HepG2 (cell line): Measurements from ENCODE around the gene LDHAL6B. TPM values are rescaled to one million over a fixed set of nuclear protein-coding genes. Genes with fewer than 3 reads are reported as not detected.

ENCODE experiments used
- DNMT3B ChIP-seq: conservative IDR thresholded peaks from 2 replicates; pipeline ENCODE4 v1.6.1; 2016; ENCODE audit warnings: missing biosample characterization, control low read depth
- EP300 ChIP-seq, 3 experiments: sonication (generic) in 1 of 3; formaldehyde crosslinking in 1 of 3; IDR thresholded peaks; 2 replicates each; pipeline versions ENCODE4 v1.5.1 to v1.6.1; 2011 to 2020; ENCODE audit warnings: low read depth in 2 of 3, low read length in 2 of 3, borderline replicate concordance in 1 of 3, improper control_type of control experiment in 1 of 3, mild to moderate bottlenecking in 1 of 3, missing genetic modification reagents in 1 of 3, moderate library complexity in 1 of 3
- KLF13 ChIP-seq: sonication (generic); formaldehyde crosslinking; IDR thresholded peaks from 2 replicates; pipeline ENCODE4 v1.4.0; 2020; ENCODE audit warnings: mild to moderate bottlenecking, missing genetic modification reagents
- NFRKB ChIP-seq: fragments of 450-650 bp; IDR thresholded peaks from 2 replicates; pipeline ENCODE4 v1.6.1; 2017
- RXRB ChIP-seq: IDR thresholded peaks from 2 replicates; pipeline ENCODE4 v1.6.1; 2016; ENCODE audit warnings: borderline replicate concordance, missing genetic modification reagents, missing compliant biosample characterization
- SP5 ChIP-seq: IDR thresholded peaks from 2 replicates; pipeline ENCODE4 v1.6.1; 2016; ENCODE audit warnings: low read depth, borderline replicate concordance
- ZNF143 ChIP-seq: sonication (generic); formaldehyde crosslinking; IDR thresholded peaks from 2 replicates; pipeline ENCODE4 v1.4.0; 2020; ENCODE audit warnings: missing genetic modification reagents
- ZNF180 ChIP-seq: sonication (generic); formaldehyde crosslinking; IDR thresholded peaks from 2 replicates; pipeline ENCODE4 v1.4.0; 2020; ENCODE audit warnings: low read depth, missing genetic modification reagents, borderline replicate concordance
- ZNF552 ChIP-seq: sonication (generic); formaldehyde crosslinking; IDR thresholded peaks from 2 replicates; pipeline ENCODE4 v1.9.0; 2022; ENCODE audit warnings: missing genetic modification reagents, mild to moderate bottlenecking, borderline replicate concordance
- ZNF776 ChIP-seq: sonication (generic); formaldehyde crosslinking; IDR thresholded peaks from 2 replicates; pipeline ENCODE4 v1.4.0; 2020; ENCODE audit warnings: mild to moderate bottlenecking, missing genetic modification reagents
- ZNF792 ChIP-seq: IDR thresholded peaks from 2 replicates; pipeline ENCODE4 v1.6.1; 2016
- ZNF841 ChIP-seq: sonication (generic); formaldehyde crosslinking; IDR thresholded peaks from 2 replicates; pipeline ENCODE4 v1.8.1; 2023; ENCODE audit warnings: missing genetic modification reagents, borderline replicate concordance
- ZSCAN20 ChIP-seq: sonication (generic); formaldehyde crosslinking; IDR thresholded peaks from 2 replicates; pipeline ENCODE4 v1.4.0; 2020; ENCODE audit warnings: missing genetic modification reagents, mild to moderate bottlenecking, borderline replicate concordance
- polyA plus RNA-seq, 8 experiments: library from polyadenylated mRNA; depleted of rRNA in 3 of 8; stranded (reverse) in 7 of 8; unstranded in 1 of 8; fragments of >200 nt; fragmentation: Illumina TruSeq in 4 of 8; extraction: Trizol in 4 of 8; gene quantifications; 2 replicates each; pipeline versions ENCODE4 v1.2.1 to v1.2.3, GENCODE V29; 2011 to 2016; ENCODE audit warnings: low read depth in 4 of 8, missing spikeins in 1 of 8, mixed read lengths in 1 of 8; ENCODE audit not compliant: insufficient read depth in 1 of 8
- total RNA-seq, 5 experiments: library from RNA; depleted of rRNA; stranded (reverse); fragments of >200 nt; fragmentation: Illumina TruSeq; extraction: Trizol; gene quantifications; 2 replicates each; pipeline ENCODE4 v1.2.3, GENCODE V29; 2016; ENCODE audit warnings: low read depth in 1 of 5
- TF ChIP-seq, protein P1 (sequence below), 2 experiments: fragments of 450-650 bp in 1 of 2; sonication (generic) in 1 of 2; formaldehyde crosslinking in 1 of 2; IDR thresholded peaks; 2 replicates each; pipeline versions ENCODE4 v1.6.1 to v1.8.0; 2016 to 2022; ENCODE audit warnings: antibody characterized with exemption in 1 of 2, mild to moderate bottlenecking in 1 of 2, missing genetic modification reagents in 1 of 2
- TF ChIP-seq, protein P2 (sequence below): sonication (generic); formaldehyde crosslinking; IDR thresholded peaks from 2 replicates; pipeline ENCODE4 v1.4.0; 2020; ENCODE audit warnings: missing genetic modification reagents, mild to moderate bottlenecking, borderline replicate concordance
- TF ChIP-seq, protein P3 (sequence below): sonication (generic); formaldehyde crosslinking; IDR thresholded peaks from 2 replicates; pipeline ENCODE4 v1.8.1; 2022; ENCODE audit warnings: mild to moderate bottlenecking, missing genetic modification reagents

Gene LDHAL6B
- total and polyA plus RNA-seq, 2 of the 13 experiments (the other 11 are each of a cell fraction or from before 2014, with no cell fraction given): not detected

DNA sequence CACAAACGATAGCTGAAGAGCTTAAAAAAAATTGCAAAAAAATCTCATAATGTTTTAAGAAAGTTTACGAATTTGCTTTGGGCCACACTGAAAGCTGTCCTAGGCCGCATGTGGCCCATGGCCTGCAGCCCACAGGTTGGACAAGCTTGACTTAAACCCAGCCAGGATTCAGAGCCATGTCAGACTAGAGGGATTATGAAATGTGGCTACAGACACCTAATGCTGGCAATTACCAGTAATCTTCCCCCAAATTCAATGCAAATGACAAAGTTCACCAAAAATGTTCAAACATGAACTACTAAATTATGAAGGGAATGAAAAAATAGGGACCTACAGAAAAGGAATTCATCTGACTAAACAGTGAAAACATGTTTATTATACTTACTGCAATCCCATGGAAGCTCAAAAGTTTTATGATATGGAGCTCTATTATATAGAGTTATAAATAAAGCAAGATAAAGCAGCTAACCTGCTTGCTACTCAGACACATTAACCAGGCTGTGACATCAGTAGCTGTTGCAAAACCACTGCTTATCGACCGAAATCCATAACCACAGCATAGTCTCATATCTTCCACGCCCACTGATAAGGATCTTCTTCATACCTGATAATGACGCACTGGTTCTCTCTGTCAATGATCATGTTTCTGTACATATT lies 49.2 kb downstream of the LDHAL6B start (continued):
- peak in 1 of 2 experiments; percentile 75; a peak in 2 of 4 replicates for TF ChIP-seq EP300 (IDR thresholded peaks at IDR 0.05; ENCODE audit: low read depth in 2 of 2, low read length in 2 of 2)
- TF ChIP-seq EP300 (CRISPR knock-in tag; IDR thresholded peaks at IDR 0.05; ENCODE audit: borderline replicate concordance): no peak
- no peak for TF ChIP-seq ZNF776
- TF ChIP-seq, protein P1, sequence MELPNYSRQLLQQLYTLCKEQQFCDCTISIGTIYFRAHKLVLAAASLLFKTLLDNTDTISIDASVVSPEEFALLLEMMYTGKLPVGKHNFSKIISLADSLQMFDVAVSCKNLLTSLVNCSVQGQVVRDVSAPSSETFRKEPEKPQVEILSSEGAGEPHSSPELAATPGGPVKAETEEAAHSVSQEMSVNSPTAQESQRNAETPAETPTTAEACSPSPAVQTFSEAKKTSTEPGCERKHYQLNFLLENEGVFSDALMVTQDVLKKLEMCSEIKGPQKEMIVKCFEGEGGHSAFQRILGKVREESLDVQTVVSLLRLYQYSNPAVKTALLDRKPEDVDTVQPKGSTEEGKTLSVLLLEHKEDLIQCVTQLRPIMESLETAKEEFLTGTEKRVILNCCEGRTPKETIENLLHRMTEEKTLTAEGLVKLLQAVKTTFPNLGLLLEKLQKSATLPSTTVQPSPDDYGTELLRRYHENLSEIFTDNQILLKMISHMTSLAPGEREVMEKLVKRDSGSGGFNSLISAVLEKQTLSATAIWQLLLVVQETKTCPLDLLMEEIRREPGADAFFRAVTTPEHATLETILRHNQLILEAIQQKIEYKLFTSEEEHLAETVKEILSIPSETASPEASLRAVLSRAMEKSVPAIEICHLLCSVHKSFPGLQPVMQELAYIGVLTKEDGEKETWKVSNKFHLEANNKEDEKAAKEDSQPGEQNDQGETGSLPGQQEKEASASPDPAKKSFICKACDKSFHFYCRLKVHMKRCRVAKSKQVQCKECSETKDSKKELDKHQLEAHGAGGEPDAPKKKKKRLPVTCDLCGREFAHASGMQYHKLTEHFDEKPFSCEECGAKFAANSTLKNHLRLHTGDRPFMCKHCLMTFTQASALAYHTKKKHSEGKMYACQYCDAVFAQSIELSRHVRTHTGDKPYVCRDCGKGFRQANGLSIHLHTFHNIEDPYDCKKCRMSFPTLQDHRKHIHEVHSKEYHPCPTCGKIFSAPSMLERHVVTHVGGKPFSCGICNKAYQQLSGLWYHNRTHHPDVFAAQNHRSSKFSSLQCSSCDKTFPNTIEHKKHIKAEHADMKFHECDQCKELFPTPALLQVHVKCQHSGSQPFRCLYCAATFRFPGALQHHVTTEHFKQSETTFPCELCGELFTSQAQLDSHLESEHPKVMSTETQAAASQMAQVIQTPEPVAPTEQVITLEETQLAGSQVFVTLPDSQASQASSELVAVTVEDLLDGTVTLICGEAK (IDR thresholded peaks at IDR 0.05): no peak
- TF ChIP-seq, protein P1 (CRISPR knock-in tag; IDR thresholded peaks at IDR 0.05): no peak; the same call in 1 of the 2 replicates
- TF ChIP-seq ZNF143 (CRISPR knock-in tag): no peak
- peak; percentile 58; the same call in 1 of the 2 replicates for TF ChIP-seq RXRB
- no peak for TF ChIP-seq ZNF552 (CRISPR knock-in tag)
- TF ChIP-seq, protein P2, sequence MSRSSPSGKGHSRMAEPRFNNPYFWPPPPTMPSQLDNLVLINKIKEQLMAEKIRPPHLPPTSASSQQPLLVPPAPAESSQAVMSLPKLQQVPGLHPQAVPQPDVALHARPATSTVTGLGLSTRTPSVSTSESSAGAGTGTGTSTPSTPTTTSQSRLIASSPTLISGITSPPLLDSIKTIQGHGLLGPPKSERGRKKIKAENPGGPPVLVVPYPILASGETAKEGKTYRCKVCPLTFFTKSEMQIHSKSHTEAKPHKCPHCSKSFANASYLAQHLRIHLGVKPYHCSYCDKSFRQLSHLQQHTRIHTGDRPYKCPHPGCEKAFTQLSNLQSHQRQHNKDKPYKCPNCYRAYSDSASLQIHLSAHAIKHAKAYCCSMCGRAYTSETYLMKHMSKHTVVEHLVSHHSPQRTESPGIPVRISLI: no peak
- TF ChIP-seq ZNF841 (CRISPR knock-in tag): no peak
- TF ChIP-seq KLF13 (CRISPR knock-in tag): no peak
- TF ChIP-seq NFRKB: no peak
- peak; percentile 71 for TF ChIP-seq SP5
- TF ChIP-seq DNMT3B (CRISPR knock-in tag): no peak
- no peak for TF ChIP-seq ZSCAN20 (CRISPR knock-in tag)
- TF ChIP-seq, protein P3, sequence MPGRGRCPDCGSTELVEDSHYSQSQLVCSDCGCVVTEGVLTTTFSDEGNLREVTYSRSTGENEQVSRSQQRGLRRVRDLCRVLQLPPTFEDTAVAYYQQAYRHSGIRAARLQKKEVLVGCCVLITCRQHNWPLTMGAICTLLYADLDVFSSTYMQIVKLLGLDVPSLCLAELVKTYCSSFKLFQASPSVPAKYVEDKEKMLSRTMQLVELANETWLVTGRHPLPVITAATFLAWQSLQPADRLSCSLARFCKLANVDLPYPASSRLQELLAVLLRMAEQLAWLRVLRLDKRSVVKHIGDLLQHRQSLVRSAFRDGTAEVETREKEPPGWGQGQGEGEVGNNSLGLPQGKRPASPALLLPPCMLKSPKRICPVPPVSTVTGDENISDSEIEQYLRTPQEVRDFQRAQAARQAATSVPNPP (CRISPR knock-in tag): no peak
- peak; percentile 22; the same call in 1 of the 2 replicates for TF ChIP-seq ZNF792 (CRISPR knock-in tag)
- no peak for TF ChIP-seq ZNF180 (CRISPR knock-in tag)
